Hematopoietic multipotent progenitor cell treated with erythropoietin and hydrocortisone succinate and interleukin-3 and kit ligand, for 6 days (in vitro differentiated cells): ENCODE data around the gene ARHGEF4.
"Not testable (repeated sequence)": the region's sequence is repeated elsewhere in the genome, so short reads cannot be mapped to it uniquely, and the experiment has no call there.

ENCODE experiments used
- DNase-seq: peaks from one replicate; pipeline ENCODE4 v3.0.0-alpha.2; 2015

ARHGEF4 gene

GRCh38 chr2:130977461-130978050 is 140.8 kb downstream of the ARHGEF4 start:
- no peak for DNase-seq

DNA sequence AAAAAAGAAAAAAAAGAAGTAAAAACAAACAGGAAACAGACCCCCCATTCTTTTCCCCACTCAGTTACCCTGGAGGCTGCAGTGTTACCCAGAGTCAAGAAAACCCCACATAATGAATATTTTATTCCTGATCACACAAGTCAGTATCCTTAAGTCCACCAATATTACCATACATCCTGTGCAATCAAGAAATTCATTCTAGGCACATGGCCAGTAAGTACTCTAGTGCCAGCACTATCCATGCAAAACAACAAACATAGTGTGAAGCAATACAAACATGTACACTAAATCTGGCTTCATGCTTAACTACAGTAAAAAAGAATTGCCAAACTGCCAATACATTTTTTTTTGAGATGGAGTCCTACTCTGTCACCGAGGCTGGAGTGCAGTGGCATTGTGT is 145.0 kb downstream of the ARHGEF4 start:
- DNase-seq = no peak

DNA sequence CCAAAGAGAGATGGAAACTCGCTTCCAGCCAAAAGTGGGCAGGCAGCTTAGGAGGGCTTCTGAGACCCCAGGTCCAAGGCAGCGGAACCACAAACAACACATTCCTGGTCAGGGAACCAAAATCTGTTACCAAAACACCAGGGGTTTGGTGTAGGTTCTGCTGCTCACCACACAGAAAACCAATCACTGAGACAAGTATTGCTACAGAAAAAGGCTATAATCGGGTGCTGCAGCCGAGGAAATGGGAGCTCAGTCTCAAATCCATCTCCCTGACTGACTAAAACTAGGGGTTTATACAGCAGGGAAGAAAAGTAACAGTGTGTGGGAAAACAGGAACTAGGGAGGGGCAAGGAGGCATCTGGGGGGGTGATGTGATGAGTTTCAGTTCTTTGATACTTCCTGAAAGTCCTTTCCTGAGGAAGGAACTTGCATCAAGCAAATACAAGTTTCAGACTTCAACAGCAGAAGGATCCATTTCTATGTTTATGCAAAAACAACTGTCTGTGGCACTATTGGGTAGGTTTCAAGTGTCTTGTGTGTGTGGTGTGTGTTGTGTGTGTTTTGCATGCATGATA is 148.6 kb downstream of the ARHGEF4 start:
- no peak for DNase-seq

DNA sequence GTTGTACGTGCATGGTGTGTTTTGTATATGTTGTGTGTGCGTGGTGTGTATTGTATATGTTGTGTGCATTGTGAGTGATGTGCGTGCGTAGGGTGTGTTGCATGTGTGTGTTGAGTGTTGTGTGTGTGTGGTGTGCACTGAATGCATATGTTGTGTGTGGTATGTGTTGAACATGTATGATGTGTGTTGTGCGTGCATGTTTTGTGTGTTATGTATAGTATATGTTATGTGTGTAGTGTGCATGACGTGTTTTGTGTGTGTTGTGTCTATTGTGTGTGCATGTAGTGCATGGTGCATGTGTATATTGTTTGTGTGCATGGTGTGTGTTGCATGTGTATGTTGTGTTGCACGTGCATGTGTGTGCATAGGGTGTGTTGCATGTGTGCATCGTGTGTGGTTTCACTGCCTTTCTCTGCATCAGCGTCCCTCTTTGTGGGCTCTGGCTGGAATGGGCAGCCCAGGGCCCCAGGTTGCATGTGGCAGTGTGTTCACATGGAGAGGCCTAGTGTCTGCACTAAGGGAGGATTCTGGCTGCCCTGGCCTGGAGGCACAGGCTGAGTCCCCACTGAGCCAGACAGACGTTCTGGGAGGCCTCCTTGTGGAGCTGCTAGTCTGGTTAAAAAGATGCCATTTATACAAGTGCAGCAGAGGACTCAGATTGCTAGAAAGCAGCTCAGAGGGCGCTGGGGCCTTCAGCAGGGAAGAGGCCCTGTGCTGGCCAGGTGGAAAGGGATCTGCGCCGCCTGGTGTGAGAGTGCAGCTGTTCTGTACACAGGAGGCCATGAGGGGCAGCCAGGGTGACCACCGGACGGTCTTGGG is 149.3 kb downstream of the ARHGEF4 start:
- DNase-seq = no peak

DNA sequence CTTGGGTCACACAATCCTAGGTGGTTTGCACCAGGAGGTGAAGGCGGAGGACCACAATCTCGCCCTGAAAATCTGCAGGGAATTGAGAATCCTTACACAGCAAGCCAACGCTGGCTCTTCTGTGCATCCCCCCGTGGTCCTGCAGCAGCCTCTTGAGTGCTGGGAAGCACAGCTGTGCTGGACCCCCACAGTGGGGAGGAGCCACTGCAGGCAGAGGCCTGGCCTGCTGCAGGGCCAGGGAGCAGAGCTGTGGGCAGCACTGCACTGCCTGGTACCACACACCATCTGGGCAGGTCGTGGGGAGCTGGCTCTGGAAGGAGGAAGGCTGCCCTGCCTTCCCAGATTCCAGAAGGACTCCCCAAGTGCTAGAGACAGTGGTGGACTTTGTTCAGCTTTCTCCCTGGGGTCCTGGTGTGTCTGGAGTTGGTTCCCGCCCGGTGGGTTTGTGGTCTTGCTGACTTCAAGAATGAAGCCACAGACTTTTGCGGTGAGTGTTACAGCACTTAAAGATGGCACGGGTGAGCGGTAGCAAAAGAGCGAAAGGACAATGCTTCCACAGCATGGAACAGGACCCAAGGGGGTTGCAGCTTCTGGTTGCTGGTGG is 150.3 kb downstream of the ARHGEF4 start:
- no peak for DNase-seq

DNA sequence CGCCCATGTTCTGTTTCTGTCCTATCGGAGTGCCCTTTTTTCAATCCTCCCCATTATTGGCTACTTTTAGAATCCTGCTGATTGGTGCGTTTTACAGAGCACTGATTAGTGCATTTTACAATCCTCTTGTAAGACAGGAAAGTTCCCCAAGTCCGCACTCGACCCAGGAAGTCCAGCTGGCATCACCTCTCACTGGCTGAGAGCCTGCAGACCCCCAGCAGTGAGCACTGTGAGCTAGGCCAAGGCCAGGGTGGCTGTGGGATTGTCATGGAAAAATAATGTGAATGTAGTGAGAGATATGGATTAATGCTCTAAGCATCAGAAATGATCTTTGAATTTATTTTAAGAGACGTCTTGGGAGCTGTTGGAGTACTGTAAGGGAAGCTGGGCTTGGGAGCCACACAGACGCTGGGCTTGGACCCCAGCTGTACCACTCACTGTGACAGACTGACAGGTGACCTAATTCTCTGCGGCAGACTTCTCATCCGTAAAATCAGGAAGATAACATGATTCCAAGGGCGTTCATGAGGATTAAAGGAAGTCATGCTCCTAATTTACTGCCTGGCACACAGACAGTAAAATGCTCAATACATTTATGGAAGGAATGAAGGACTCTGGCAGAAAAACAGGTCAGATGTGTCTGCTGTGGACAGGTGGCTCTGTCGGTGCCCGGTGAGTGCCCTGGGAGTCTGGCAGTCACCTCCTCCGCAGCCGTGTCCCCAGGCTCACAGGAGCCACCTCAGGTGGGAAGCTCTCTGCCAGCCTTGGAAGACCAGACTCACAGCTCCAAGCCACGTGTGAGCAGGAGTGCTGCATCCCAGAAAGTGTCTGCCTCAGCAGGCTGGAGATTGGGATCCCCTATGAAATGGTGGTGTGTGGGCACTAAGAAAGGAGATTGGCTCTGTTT is 151.1 kb downstream of the ARHGEF4 start:
- DNase-seq = no peak

DNA sequence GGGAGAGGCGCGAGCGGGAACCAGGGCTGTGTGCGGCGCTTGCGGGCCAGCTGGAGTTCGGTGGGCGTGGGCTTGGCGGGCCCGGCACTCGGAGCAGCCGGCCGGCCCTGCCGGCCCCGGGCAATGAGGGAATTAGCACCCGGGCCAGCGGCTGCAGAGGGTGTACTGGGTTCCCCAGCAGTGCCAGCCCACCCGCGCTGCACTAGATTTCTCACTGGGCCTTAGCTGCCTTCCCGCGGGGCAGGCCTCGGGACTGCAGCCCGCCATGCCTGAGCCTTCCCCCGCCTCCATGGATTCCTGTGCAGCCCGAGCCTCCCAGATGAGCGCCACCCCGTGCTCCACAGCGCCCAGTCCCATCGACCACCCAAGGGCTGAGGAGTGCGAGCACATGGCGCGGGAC is 154.7 kb downstream of the ARHGEF4 start:
- not testable (repeated sequence) for DNase-seq

GRCh38 chr2:130992003-130992402 is 155.3 kb downstream of the ARHGEF4 start:
- not testable (repeated sequence) for DNase-seq

DNA sequence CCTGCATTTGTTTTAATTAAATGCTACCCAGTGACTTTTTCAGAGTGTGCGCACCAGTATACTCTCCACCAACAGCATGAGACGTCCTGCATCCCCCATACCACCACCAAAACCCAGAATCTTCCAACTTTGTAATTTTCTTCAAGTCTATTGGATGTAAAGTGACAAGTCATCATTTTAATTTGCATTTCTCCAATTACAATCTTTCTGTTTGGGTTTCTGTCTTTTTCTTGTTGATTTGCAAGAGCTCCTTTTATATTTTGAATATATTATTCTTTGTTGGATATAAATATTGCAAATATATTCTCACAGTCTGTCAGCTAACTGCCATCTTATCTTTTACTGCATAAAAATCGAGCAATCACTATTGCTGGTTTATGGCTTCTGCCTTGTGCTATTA is 160.0 kb downstream of the ARHGEF4 start:
- no peak for DNase-seq

- DNase-seq = no peak
These were observed 160.5 kb downstream of the ARHGEF4 start for GRCh38 chr2:130997198-130997597.

GRCh38 chr2:130998561-130998960 is 161.8 kb downstream of the ARHGEF4 start:
- DNase-seq = no peak

DNA sequence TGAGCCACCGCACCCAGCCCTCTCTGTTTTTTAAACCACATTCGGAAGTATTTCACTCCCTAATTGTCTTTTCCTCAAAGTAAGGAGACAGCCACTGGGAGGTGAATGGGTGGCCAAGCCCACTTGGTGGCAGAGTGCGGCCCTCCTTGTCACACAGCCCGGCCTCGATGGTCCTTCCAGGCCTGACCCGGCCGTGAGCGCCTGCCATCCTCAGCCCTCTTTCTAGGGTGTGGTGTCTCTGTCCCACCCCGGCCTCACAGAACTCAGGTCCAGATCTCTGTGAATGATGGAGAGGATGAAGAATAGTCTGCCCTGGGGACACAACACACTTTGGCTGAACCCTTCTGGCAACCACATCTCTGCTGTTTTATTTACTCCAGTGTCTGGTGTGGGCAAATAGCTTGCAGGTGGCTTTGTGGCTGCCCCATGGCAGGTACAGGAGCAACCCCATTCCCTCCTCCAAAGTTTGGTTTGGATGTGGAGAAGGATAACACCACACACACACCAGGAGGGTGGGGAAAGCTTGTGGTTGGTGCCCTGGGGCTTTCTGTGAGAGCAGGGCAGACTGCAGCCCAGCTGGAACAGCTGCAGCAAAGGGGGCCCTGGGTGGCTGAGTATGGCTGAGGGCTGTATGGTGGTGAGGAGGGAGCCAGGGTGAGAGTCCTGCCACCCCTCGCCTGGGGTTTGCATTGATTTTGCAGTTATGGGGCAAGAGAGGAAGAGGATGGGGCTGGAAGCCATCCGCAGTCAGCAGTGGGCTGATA is 167.9 kb downstream of the ARHGEF4 start:
- no peak for DNase-seq

GRCh38 chr2:131005216-131005935 is 168.7 kb downstream of the ARHGEF4 start:
- DNase-seq = no peak

GRCh38 chr2:131006561-131006960 is 169.8 kb downstream of the ARHGEF4 start:
- no peak for DNase-seq

GRCh38 chr2:131008967-131009366 is 172.3 kb downstream of the ARHGEF4 start:
- no peak for DNase-seq

DNA sequence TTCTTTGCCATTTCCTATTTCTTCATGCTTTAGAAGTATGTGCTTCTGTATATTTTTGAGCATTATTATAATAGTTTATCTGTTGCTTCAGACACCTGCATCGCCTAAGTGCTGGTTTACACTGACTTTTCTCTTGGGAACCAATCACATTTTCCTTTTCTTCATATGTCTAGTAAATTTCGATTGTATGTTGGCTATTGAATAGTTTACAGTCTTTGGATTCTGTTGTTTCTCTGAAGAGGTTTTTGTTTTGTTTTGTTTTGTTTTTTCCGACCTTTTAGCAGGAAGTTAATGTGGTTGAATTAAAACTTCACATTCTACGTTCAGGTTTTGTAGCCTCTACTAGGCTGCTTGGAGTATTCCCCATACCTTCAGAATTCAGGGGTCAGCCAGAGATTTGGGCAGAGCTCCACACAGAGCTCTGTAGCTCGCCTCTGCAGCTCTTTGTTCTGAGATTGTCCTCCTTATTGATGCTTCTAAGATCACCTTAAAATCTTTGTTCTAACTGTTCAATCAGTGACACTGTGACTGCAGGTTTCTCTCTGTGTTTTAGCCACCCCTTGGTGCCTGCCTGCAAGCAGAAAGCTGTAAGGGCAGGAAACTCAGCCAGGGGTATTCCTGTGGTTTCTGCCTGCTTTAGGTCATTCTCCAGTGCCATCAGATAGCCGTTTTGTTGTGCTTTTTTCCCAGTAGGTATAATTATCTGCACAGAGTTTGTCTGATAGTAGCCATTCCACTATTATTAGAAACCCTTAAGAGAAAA is 173.2 kb downstream of the ARHGEF4 start:
- no peak for DNase-seq

- DNase-seq = no peak
These were observed 173.9 kb downstream of the ARHGEF4 start for GRCh38 chr2:131010566-131010965.

DNA sequence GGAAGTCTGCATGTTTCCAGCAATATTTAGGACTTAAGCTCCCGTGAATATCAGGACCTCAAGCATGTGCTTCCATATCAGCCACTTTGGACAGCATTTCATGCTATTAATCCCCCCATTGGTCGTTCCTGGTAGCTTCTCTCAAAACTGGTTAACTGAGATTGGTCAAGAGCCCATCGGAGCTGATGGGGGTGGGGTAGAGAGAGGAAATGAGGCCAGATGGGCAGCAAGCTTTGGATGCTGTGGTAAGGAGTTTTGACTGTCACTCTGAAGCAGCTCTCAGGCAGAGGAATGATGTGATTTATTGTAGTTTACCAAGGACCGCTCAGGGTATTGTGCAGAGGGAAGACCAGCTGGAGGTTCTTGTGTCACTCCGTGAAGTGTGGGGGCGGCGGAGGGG is 174.8 kb downstream of the ARHGEF4 start:
- DNase-seq = no peak

DNA sequence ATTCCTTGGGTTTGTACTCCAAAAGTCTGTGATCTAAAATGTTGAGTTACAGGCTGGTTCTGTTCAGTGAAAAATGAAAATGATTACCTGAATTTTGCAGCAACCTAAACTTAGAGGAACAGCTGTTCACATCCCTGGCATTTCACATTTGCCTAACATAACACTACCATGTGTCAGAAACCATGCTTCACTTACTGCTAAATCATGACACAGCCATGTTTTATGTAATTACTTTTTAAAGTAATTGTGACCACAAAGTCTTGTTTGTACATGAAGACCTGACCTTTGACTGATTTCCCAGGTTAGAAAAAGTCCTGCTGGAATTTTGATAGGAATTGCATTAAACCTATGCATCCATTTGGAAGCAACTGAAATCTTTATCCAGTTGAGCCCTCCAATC is 177.4 kb downstream of the ARHGEF4 start:
- DNase-seq = no peak

DNA sequence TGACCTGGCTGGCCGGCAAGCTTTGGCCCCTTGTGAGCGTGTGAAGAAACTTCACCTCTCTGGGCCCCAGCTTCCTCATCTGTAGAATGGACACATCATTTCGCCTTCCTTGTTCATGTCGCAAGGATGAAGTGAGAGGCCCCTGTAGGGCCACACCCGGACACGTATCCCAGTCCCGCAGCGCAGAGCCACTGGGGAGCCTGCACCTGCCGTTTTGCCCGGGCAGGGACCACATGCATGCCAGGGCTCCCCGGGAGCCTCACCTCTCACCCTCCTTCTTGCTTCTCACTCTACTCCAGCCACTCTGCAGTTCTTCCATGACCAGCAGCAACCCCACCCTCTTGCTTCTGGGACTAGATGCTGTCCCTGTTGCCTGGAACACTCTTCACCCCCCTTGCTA is 179.1 kb downstream of the ARHGEF4 start:
- DNase-seq = no peak
